HG02798 (cell line): ENCODE results near the gene UGT1A9.

ENCODE experiments used
- ATAC-seq: cut with Tn5 transposase; IDR thresholded peaks from one replicate; pipeline ENCODE4 v1.9.1; 2021; ENCODE audit warnings: mild to moderate bottlenecking; ENCODE audit not compliant: unreplicated experiment, poor library complexity

UGT1A9 gene

DNA sequence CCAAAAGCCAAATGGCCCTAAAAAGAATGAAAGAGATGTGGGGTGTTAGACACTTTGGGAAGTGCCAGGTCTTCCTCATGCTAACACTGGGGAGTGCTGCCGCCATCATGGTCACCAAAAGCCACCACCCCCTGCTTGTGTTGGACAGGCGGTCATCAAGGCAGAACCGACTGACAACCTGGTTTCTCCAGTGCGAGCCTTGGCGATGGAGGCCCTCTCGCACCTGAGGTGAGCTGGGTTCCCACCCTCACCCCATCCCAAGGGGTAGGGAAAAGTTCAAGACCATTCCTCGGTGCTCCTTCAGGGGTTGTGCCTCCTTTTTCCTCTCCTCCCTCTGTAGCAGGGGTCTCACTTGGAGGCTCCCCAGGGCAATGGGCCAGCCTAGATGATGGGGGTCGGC is 140.0 kb downstream of the UGT1A9 start:
- ATAC-seq, result no peak

DNA sequence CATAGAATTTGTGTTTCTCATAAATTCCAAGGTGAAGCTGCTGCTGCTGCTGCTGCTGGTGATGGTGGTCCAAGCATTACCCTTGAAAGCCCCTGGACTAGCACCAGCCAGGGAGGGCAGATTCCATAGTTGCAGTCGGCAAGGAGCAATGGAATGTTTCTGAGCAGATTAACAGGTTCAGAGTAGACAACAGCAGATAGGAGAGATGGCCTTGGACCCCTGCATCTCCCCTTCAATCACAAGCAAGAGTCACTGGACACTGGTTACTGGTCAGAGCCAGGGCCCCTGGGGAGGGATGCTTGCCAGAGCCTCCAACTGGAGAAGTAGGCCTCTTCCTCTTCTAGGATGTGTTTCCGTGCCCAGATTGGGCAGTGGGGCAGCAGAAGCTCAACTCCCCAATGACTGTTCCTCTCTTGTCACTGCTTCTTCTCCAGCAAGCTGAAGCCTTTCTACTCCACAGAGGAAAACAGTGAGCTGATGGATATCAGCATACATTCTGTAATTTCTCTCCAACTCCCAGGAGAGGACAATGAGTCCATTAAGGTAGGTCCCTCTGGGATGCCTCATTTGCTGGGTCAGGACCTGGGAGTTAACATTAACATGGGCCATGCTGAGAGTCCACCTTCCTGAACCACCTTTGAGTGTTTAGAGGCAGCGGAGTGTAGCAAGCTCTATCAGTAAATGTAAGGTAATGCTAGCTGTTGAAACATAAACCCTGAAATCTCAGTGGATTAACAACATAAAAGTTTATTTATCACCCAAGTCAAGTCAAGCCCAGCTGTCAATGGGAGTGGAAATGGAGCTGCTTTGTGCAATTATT is 141.7 kb downstream of the UGT1A9 start:
- ATAC-seq, result no peak

DNA sequence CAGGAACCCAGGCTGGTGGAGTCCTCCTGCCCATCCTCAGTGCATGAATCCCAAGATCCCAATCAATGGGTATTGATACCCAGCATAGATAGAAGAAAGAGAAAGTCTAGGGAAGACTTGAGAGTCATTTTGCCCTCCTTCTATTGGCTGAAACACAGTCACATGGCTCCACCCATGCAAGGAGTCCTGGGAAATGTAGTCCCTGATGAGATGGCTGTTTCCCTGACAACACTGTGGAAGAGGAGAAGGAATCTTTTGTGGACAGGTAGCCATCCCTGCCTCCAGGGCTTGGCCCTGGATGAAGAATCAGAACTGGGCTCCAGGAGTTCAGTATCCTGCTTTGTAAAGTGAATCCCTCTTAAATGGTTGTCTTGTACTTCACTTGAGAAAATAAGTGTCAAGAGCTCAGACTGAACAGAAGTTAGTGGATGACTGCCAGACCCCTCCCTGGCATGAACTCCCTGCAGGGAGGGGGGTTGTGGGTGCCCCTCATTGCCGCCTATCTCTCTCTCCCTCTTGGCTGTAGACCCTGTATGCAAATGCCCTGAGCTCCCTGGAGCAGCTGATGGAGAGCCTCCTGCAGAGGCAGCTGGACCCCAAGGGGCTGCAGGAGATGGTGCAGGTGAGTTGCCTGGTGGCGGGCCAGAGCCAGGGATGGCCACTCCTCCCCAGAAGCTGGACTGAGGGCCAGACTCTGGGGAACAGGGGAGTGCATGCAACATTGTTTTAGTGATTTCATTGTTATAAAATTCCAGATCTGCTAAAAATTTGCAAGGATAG is 142.5 kb downstream of the UGT1A9 start:
- ATAC-seq, result no peak

DNA sequence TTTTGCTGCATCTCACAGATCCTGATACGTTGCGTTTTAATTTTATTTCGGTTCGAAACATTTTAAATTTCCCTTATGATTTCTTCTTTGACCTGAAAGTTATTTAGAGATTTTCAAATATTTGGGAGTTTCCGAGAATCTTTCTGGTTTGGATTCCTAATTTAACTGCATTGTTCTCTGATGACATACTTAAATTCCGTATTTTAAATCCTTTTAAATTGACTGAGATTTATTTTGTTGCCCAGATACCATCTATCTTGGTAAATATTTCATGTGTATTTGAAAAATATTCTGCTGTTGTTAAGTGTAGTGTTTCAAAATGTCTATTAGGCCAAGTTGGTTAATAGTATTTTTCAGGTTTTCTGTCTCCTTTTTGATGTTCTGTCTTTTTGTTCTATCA is 144.2 kb downstream of the UGT1A9 start:
- ATAC-seq, result no peak

DNA sequence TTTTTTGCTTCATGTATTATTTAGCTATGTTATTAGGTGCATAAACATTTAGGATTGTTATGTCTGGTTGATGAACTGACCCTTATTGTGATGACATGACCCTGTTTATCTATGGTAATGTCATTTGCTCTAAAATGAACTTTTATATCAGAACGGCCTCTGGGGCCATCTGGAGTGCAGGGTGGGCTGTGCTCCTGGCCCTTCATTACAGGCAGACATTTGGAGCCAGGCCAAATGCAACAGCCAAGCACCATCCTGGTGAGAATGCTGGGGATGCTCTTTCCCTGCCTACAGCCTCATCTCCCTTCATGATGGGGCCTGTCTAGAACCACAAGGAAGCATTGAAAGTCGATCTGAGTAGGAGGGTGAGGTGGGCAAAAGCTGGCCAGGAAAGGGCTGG is 144.6 kb downstream of the UGT1A9 start:
- ATAC-seq, result no peak

DNA sequence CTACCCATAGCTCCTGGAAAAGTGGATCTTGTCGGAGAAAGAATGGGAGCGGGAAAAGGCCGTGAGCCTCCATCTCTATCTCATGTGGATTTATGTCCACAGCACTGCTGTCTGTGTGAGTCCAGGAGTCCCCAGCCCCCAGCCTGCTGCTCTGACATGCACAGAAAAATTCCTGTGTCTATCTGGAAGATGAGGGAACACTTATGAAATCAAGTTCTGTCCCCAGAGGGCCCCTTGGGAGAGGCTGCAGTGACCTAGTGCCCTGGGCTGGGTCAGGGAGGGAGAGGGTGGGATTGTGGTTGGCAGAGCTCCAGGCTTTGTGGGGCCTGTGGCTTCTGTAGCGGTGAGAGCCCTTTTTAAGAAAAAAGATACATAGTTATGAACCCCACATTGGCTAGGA is 145.1 kb downstream of the UGT1A9 start:
- no peak for ATAC-seq

DNA sequence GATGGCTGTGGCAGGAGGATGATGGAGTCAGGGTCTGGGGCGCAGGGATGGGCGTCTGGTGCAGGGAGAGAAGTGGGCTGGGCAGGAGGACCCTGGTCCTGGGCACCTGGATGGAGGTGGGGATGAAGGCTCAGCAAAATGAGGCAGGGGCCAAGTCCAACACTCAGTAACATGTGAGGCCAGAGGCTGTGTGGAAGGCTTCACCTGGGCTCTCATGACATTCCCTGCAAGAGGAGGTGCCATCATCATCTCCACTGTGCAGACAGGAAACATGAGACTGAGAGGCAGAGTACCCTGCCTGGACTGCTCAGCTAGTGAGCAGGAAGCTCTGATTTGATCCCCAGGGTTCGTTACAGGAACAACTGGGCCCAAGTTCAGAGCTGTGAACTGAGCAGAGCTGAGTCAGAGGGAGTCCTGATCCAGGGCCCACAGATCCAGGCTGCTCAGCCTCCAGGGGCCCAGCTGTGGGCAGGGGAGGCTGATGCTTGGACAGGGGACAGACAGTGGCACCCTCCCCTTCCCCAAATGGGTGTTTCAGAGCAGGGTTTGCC is 145.7 kb downstream of the UGT1A9 start:
- no peak for ATAC-seq

DNA sequence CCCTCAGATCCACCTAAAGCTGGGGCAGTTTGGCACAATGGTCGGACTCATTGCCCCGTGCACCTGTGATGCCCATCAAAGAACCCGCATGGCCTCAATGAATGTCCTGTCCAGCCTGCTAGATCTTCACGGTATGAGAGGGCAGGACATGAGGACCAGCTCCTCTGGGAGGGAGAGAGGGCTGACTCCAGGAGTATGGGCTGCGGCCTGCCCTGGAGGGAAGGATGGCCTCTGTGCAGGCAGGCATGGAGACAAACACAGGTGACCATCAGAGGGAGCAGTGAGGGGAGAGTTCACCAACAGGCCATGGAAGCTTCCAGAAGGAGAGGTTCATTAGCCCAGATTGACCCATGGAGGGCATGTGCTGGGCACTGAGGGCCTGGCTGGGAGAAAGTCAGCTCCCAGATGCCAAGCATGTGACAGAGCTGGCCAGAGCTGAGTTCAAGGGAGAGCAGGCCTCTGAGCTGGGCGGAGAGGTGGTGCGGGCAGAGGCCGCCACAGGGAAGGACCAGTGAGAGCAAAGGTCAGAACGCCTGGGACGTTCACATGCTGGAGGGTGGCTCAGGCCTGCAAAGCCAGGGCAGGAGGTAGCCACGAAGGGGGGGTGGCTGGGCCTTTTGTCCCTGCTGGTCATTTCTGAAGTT is 146.4 kb downstream of the UGT1A9 start:
- ATAC-seq, result no peak

DNA sequence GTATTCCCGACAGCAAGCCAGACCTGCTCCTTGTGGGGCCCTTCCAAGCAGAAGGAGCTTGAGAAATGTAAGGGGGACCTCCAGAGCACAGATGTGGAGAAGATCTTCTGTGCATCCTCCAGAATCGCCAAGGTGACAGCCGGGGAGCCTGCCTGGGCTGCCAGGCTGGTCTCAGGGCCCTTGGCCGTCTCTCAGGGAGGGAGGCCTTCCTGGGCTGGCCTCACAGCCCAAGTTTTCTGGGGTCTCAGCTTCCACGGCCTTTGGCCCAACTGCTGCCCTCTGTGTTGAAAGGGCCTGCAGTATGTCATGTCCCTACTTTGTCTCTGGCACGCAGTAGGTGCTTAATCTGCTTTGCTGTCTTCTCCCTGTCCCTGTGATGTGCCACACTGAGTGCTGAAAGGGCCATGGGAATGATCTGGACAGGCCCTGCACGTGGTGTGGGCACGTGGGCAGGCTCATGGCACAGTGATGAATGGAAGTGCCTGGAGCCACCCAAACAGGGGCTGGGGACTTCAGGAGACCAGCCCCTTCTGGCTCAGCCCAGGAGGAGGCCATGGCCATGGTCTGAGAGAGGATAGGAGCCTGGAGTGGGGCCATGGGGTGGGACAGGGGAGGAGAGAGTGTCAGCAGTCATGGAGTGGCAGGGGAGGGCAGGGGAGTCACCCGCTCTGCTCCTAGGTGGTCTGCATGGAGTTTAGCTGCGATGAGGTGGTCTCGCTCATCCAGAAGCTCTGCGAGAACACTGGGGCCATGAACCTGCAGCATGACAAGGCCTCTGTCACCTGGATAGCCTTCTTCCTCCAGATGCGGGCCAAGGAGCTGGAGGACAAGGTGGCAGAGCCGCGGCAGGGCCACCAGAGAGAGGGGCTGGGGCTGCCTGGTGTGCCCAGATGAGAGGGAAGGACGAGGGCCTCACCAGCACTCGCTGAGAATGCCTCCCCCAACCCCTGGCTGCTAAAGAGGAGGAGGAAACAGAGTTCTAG is 147.2 kb downstream of the UGT1A9 start:
- no peak for ATAC-seq

DNA sequence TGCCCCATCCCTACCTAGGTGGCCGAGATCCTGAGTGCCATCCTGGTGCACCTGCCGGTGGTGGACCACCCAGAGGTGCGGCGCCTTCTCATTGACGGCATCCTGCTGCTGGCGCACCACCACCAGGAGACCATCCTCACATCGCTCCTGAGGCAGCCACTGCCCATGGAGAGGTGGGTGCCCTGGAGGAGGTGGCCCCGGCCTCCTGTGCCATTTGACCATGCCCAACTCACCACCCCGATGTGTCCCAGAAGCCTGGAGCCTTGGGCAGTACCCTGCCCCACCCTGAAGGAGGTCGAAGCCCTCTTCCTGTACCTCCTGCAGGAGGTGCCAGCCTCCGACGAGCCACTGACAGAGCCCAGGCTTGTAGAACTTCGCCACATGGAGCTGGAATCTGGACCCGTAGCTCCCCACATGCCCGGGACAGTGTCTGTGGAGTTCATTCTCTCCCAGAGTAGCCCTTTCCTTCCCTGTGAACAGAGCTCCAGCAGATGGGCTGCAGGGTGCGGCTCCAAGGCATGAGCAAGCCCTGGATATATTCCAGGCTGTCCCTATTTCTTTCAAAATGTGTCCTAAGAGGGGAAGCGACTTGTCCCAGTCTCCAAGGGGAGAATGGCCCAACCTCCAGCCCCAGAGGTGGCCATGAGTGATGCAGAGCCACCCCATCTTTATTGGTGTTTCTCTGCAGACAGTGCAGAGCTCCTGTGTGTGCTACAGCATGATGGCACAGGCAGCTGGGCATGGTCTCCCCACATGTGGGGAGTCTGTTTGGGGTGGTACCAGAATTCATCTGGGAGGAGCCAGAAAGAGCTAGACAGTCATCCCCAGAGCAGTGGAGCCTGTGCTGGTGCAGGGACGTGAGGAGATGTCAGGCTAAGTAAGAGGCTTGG is 148.4 kb downstream of the UGT1A9 start:
- no peak for ATAC-seq

DNA sequence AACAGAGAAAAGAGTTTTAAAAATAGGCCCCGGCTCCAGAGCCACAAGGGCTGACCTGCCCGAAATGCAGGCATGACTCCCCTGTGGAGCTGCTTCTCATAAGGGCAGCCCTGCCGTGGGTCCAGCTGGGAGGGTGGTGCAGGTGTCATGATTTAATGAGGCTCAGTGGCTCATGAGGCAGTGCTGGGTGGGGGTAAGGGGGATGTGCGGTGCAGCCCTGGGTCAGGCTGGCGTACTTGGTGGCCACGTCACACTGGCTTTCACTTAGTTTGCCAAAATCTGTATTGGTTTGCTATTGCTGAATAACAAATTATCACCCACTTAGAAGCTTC is 149.0 kb downstream of the UGT1A9 start:
- no peak for ATAC-seq

DNA sequence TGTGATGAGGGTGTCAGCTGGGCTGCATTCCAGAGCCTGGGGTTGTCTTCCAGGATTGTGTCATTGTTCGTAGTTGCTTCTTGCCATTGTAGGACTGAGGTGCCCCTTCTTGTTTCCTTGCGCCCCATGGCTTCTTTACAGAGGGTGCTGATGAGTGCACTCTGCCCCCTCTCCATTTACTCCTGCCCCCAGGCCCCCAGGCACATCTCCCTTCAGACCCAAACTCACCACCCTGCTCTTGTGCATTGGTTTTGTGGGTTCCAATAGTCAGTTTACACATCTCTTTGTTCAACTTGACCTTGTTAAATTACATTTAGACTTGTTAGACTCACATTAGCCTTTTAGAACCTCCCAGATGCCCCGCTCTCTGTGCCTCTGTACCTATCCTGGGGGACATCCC is 149.5 kb downstream of the UGT1A9 start:
- no peak for ATAC-seq

DNA sequence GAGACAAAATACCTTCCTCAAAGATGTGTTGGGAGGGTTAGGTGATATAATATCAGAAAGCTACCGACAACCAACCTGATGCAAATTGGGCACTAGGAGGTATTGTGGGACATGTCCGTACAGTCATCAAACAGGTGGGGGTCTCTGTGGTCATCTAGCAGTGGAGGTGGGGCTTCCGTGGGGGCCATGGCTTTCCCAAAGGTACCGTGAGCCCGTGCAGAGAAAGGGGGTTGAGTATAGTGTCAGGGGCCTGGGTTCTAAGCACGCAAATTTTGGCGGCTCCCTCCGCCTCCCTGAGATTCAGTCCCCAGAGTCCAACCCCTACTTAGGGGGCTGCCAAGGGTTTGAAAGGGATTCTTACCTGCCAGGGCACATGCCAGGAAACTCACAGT is 150.0 kb downstream of the UGT1A9 start:
- no peak for ATAC-seq

DNA sequence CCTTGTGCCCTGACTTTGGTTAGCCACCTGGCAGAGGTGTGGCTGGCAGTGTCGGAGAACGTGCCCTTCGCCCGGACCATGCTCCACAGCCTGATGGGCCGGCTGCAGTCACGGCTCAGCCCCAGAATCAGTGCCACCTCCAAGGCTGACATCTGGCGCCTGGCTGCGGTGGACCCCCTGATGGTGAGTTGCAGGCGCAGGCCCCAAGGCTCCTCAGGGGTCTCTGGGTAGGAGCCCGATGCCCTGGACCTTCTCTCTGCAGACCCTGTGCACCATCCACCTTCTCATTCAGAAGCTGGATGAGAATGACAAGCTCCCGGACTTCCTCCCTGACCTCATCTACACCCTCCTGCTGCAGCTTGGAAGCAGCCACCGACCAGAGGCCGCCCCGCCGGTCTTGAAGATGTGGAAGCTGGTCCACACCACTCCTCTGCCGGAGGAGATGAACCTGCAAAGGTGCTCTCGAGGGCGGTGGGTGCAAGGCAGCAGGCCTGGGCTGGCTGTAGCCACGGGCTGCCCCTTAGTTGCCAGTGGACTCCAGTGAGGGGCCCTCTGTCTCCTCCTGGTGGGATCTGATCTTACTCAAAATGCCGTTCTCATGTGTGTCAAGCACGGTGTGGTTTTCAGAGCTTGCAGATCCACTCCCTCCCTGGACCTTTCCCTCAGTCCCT is 150.5 kb downstream of the UGT1A9 start:
- no peak for ATAC-seq
